ENCODE results near the gene HMCES. TPM values are rescaled to one million over a fixed set of nuclear protein-coding genes. Genes with fewer than 3 reads are reported as not detected.

HMCES gene, protein sequence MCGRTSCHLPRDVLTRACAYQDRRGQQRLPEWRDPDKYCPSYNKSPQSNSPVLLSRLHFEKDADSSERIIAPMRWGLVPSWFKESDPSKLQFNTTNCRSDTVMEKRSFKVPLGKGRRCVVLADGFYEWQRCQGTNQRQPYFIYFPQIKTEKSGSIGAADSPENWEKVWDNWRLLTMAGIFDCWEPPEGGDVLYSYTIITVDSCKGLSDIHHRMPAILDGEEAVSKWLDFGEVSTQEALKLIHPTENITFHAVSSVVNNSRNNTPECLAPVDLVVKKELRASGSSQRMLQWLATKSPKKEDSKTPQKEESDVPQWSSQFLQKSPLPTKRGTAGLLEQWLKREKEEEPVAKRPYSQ
- 32.3 to 41.9 TPM (median 36.8 TPM) in 5 replicates for total RNA-seq (2022; extraction: Qiagen RNA extraction)

DNA sequence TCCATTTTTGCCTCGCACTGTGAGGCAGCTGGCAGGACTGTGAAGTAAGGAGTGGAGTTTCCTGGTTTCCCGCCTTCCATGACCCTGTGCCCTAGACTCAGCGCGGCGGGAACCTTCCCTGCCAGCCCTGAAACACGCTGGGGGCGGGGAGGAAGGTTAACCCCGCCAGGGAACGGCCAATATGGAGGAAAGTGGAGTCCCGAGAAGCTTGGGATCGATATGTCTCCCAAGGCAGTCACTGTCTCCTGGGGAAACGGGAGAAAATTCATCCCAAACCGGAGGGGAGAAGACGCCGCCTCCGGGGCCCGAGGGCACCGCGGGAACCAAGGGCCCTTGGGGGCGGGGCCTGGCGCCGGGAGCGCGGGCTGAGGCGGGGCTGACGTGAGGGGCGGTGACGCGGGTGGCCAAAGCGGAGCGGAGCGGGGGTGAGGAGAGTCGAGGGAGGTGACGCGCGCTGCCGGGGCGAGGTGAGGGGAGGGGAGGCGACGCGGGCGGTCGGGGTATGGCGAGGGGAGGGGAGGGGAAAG, at the start of gene HMCES:
TSS of gene HMCES (plus strand) at position 432 of the 527 bp plus-strand sequence. CDS start 863 bp downstream, outside the sequence.

DNA sequence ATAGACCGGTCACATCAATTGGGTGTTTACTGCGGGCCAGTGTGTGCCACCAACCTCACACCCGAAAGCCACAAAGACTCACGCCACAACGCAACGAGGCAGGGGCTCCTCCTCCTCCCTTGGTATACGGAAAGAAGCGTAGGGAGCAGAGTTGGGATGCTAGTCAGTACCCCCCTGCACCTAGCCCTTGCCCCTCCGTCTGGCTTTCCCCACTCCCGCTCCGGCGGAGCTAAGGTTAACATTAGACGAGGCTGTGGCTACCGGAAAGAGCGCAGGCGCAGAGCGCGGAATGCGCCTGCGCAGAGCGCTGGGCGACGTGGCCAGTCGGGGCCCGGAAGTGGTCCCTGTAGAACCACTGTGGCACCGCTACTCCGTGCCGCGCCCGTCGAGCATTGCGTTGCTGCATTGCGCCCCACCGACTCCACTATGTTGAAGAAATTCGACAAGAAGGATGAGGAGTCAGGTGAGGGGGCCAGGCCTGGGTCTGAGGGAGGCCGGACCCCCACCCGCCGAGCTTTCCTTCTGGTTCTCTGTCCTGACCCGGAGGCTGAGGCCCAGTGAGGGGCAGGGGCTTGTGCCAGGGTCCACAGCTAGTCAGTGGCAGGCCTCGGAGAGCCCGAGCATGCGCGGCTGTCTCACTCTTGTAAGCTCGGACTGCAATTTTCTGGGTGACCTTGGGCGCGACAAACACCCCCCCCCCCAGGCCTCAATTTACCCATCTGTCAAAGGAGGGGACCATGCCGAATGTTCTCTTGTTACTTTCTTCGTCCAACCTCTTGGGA, 29.2 kb upstream of the HMCES start, which contains the start of gene COPG1:
TSS of gene COPG1 (plus strand) at position 323 of the 782 bp plus-strand sequence. CDS start at position 427, 104 bp downstream.

Other genes starting within 250 kb of the HMCES start
- gene GP9, start 218.1 kb upstream of the HMCES start, total RNA-seq (2022; extraction: Qiagen RNA extraction), result not detected in 5 replicates
- gene RAB43, start 157.1 kb upstream of the HMCES start, total RNA-seq (2022; extraction: Qiagen RNA extraction), result 2.8 to 6.1 TPM (median 4.8 TPM) in 5 replicates
- 17.5 to 21.9 TPM (median 20.2 TPM) in 5 replicates for gene ISY1, start 117.8 kb upstream of the HMCES start, total RNA-seq (2022; extraction: Qiagen RNA extraction)
- gene CNBP, start 95.0 kb upstream of the HMCES start, total RNA-seq (2022; extraction: Qiagen RNA extraction), result 341 to 355 TPM (median 353 TPM) in 5 replicates
- gene COPG1, start 29.3 kb upstream of the HMCES start, total RNA-seq (2022; extraction: Qiagen RNA extraction), result 74.9 to 95.8 TPM (median 83.2 TPM) in 5 replicates
- 0.67 to 1.3 TPM (median 1.1 TPM) in 5 replicates for gene EFCAB12, start 149.8 kb downstream of the HMCES start, total RNA-seq (2022; extraction: Qiagen RNA extraction)
- 17.3 to 23.3 TPM (median 19.2 TPM) in 5 replicates for gene MBD4, start 161.1 kb downstream of the HMCES start, total RNA-seq (2022; extraction: Qiagen RNA extraction)
- gene IFT122, start 161.4 kb downstream of the HMCES start, total RNA-seq (2022; extraction: Qiagen RNA extraction), result 8.6 to 13.5 TPM (median 12.0 TPM) in 5 replicates
- not detected in 5 replicates for gene RHO, start 249.8 kb downstream of the HMCES start, total RNA-seq (2022; extraction: Qiagen RNA extraction)

Data from A549 treated with dexamethasone at 1 μM for 4 hours (cell line).